Endothelial cell of umbilical vein (primary cell): ENCODE results near the gene PITPNM2. TPM values are rescaled to one million over a fixed set of nuclear protein-coding genes. Genes with fewer than 3 reads are reported as not detected.

Experiments
- BruUV-seq: library from RNA; stranded (reverse); fragments of 400-500 nt; replicated peaks from 2 replicates; lab custom pipeline; 2021; lab: Mats Ljungman, UMichigan
- CTCF ChIA-PET: fragments of 300-600, 350-600 bp; sonication (Branson Sonifier 250); formaldehyde crosslinking; loops from one replicate; lab custom pipeline; 2021; ENCODE audit warnings: antibody characterized with exemption, inconsistent platforms; lab: Charles Lee
- POLR2A ChIA-PET: fragments of 300-600, 350-600 bp; sonication (Branson Sonifier 250); formaldehyde crosslinking; loops from one replicate; lab custom pipeline; 2021; ENCODE audit warnings: antibody characterized with exemption, inconsistent platforms; lab: Charles Lee
- DNase-seq: peaks from one replicate; pipeline ENCODE4 v3.0.0-alpha.2; 2011; ENCODE audit warnings: low read depth, low spot score
- FAIRE-seq: peaks from 2 replicates; lab custom pipeline; 2011; peaks lifted over from hg19 to GRCh38; lab: Jason Lieb, UNC
- H2AFZ ChIP-seq: 2 replicates; pipeline ENCODE4 v1.6.0; 2012; ENCODE audit warnings: low read depth, low read length, control low read depth, inconsistent platforms
- H3K27ac ChIP-seq: 2 replicates; pipeline ENCODE4 v1.5.1; 2011; ENCODE audit warnings: low read depth, mild to moderate bottlenecking, control low read depth, low read length, moderate library complexity; ENCODE audit not compliant: insufficient read depth
- H3K27me3 ChIP-seq, 2 experiments: 2 replicates each; pipeline versions ENCODE4 v1.6.0 to v1.6.1; 2011; ENCODE audit warnings: low read length in 2 of 2, mixed read lengths in 1 of 2; ENCODE audit not compliant: control insufficient read depth in 2 of 2, insufficient read depth in 2 of 2
- H3K36me3 ChIP-seq, 2 experiments: 2 replicates in 1 of 2; 3 replicates in 1 of 2; pipeline ENCODE4 v1.5.1; 2011; ENCODE audit warnings: low read length in 2 of 2, mild to moderate bottlenecking in 1 of 2, moderate library complexity in 1 of 2; ENCODE audit not compliant: control insufficient read depth in 2 of 2, insufficient read depth in 2 of 2; ENCODE audit errors: extremely low read depth in 1 of 2
- H3K4me1 ChIP-seq: 3 replicates; pipeline ENCODE4 v1.5.1; 2011; ENCODE audit warnings: mild to moderate bottlenecking, low read length; ENCODE audit not compliant: control insufficient read depth, insufficient read depth; ENCODE audit errors: extremely low read depth
- H3K4me2 ChIP-seq: 2 replicates; pipeline ENCODE4 v1.6.1; 2011; ENCODE audit warnings: low read length, control low read depth, mixed read lengths; ENCODE audit not compliant: insufficient read depth
- H3K4me3 ChIP-seq, 3 experiments: fragments of 200-600 bp in 1 of 3; sonication (generic), shearing (Covaris generic) in 1 of 3; replicated peaks in 1 of 3; 2 replicates each; pipeline ENCODE4 v1.5.1; 2011 to 2016; ENCODE audit warnings: control low read depth in 3 of 3, low read length in 3 of 3, mild to moderate bottlenecking in 2 of 3, inconsistent platforms in 1 of 3, low read depth in 1 of 3, moderate library complexity in 1 of 3; ENCODE audit not compliant: insufficient read depth in 1 of 3
- H3K79me2 ChIP-seq: 2 replicates; pipeline ENCODE4 v1.6.0; 2012; ENCODE audit warnings: low read length, inconsistent platforms; ENCODE audit not compliant: control insufficient read depth, insufficient read depth
- H3K9ac ChIP-seq: replicated peaks from 2 replicates; pipeline ENCODE3; 2011; ENCODE audit warnings: low read length, control low read depth; ENCODE audit not compliant: insufficient read depth; ENCODE audit errors: extremely low read depth
- H3K9me1 ChIP-seq: replicated peaks from 3 replicates; pipeline ENCODE4 v1.6.0; 2011; ENCODE audit warnings: mild to moderate bottlenecking, low read length; ENCODE audit not compliant: control insufficient read depth, insufficient read depth; ENCODE audit errors: extremely low read depth
- H3K9me3 ChIP-seq: replicated peaks from 2 replicates; pipeline ENCODE4 v1.5.1; 2012; ENCODE audit warnings: low read length, inconsistent platforms; ENCODE audit not compliant: control insufficient read depth, insufficient read depth
- H4K20me1 ChIP-seq: replicated peaks from 2 replicates; pipeline ENCODE3; 2011; ENCODE audit warnings: mild to moderate bottlenecking, low read length; ENCODE audit not compliant: control insufficient read depth, insufficient read depth; ENCODE audit errors: extremely low read depth
- CTCF ChIP-seq, 2 donors: IDR thresholded peaks; 1 replicate in 1 of 2; 2 replicates in 1 of 2; pipeline ENCODE4 v1.5.1; 2011; ENCODE audit warnings: low read length in 2 of 2, mild to moderate bottlenecking in 2 of 2, moderate library complexity in 2 of 2, control low read depth in 1 of 2, inconsistent platforms in 1 of 2, low read depth in 1 of 2; ENCODE audit not compliant: insufficient read depth in 1 of 2; ENCODE audit errors: extremely low read depth in 1 of 2
- EZH2 ChIP-seq: IDR thresholded peaks from 2 replicates; pipeline ENCODE4 v1.6.1; 2012; ENCODE audit warnings: borderline replicate concordance, low read depth, mild to moderate bottlenecking, moderate library complexity, low read length, inconsistent platforms; ENCODE audit not compliant: severe bottlenecking
- FOS ChIP-seq: IDR thresholded peaks from 2 replicates; pipeline ENCODE4 v1.6.1; 2011; ENCODE audit warnings: mild to moderate bottlenecking, low read length, moderate library complexity, borderline replicate concordance; ENCODE audit not compliant: insufficient read depth
- GATA2 ChIP-seq: IDR thresholded peaks from 2 replicates; pipeline ENCODE4 v1.7.0; 2011; ENCODE audit warnings: low read depth, mild to moderate bottlenecking, moderate library complexity, mixed read lengths, low read length; ENCODE audit not compliant: insufficient read length, insufficient read depth
- JUN ChIP-seq: IDR thresholded peaks from 2 replicates; pipeline ENCODE4 v1.6.1; 2011; ENCODE audit warnings: borderline replicate concordance, low read depth; ENCODE audit not compliant: insufficient read length, insufficient read depth
- MAX ChIP-seq: IDR thresholded peaks from 2 replicates; pipeline ENCODE4 v1.6.1; 2011; ENCODE audit not compliant: insufficient read depth, insufficient read length
- MYC ChIP-seq: IDR thresholded peaks from one replicate; pipeline ENCODE4 v1.6.1; 2011; ENCODE audit warnings: mild to moderate bottlenecking, low read depth, low read length
- POLR2A ChIP-seq: IDR thresholded peaks from 2 replicates; pipeline ENCODE4 v1.6.1; 2012; ENCODE audit warnings: low read depth, mild to moderate bottlenecking, control low read depth, low read length
- POLR2AphosphoS5 ChIP-seq: IDR thresholded peaks from 2 replicates; pipeline ENCODE4 v1.6.1; 2012; ENCODE audit warnings: low read depth, mild to moderate bottlenecking, control low read depth, low read length, moderate library complexity; ENCODE audit not compliant: insufficient read depth
- dilution Hi-C: fragments of 300-500 bp; cut with MboI; formaldehyde crosslinking; loops from one replicate; pipeline ENCODE4 v1.15.0; 2019; ENCODE audit warnings: low sequenced_read_pairs; ENCODE audit not compliant: extremely low pct_ligation_motif_present
- intact Hi-C: fragments of 100-400 bp; cut with micrococcal nuclease; formaldehyde crosslinking; loops from one replicate; pipeline ENCODE4 v1.10.0; 2022
- polyA plus RNA-seq, 4 experiments: library from polyadenylated mRNA; depleted of rRNA in 3 of 4; stranded (reverse) in 3 of 4; unstranded in 1 of 4; fragments of >200 nt; gene quantifications; 2 replicates each; pipeline versions ENCODE4 v1.2.1 to v1.2.3, GENCODE V29; 2011 to 2012; ENCODE audit warnings: missing spikeins in 1 of 4
- total RNA-seq: library from RNA; stranded (reverse); gene quantifications from 2 replicates; pipeline ENCODE4 v1.2.3, GENCODE V29; 2021

Gene PITPNM2
- total and polyA plus RNA-seq, 2 donors (not counting 3 experiments of a cell fraction or from before 2014, with no cell fraction given): 4.2 to 15.9 TPM

GRCh38 chr12:123164710-123165261 is 13.9 kb upstream of the PITPNM2 start:
- FAIRE-seq: no peak
- POLR2A ChIA-PET: no interaction called here
- intact Hi-C loops: no loop called here

More at GRCh38 chr12:123164710-123165261, 13.9 kb upstream of the PITPNM2 start:
- Histone ChIP-seq H2AFZ (no peak overlapping the region), H3K9ac (no peak overlapping the region), H3K27ac (no peak overlapping the region), H3K4me3 (no peak overlapping the region), H3K79me2 (no peaks in the 10 kb centered on the region), H3K27me3 (no peaks in the 10 kb centered on the region), H3K4me1 (no peaks in the 10 kb centered on the region), H3K4me2 (no peak overlapping the region), H3K36me3 (peaks cover 3 to 5% of the 10 kb centered on the region in 2 experiments), H3K9me1 (no peaks in the 10 kb centered on the region), H4K20me1 (no peaks in the 10 kb centered on the region), H3K9me3 (no peaks in the 10 kb centered on the region)
- BruUV-seq: no TSS peak
- dilution Hi-C loops: no loop called here
- DNase-seq: no peak
- CTCF ChIA-PET: no interaction called here
- TF ChIP-seq JUN: no peak
- TF ChIP-seq FOS: no peak
- no peak for TF ChIP-seq CTCF (IDR thresholded peaks at IDR 0.05; ENCODE audit: extremely low read depth in 1 of 2, insufficient read depth in 1 of 2, low read depth in 1 of 2, low read length in 2 of 2)
- TF ChIP-seq GATA2: no peak
- TF ChIP-seq MYC: no peak
- TF ChIP-seq POLR2AphosphoS5: no peak
- TF ChIP-seq POLR2A: no peak
- TF ChIP-seq EZH2: no peak
- no peak for TF ChIP-seq MAX
